Gastroesophageal sphincter (tissue), 3 donors: ENCODE results near the gene IL1RAPL1.

ENCODE experiments used
- POLR2AphosphoS5 ChIP-seq: sonication (generic); formaldehyde crosslinking; IDR thresholded peaks from one replicate; pipeline ENCODE4 v1.6.1; 2017; ENCODE audit warnings: antibody characterized with exemption
- TF ChIP-seq, protein P1 (sequence below), 4 experiments: fragments of 200-600 bp in 2 of 4; fragments of 450-650 bp in 2 of 4; sonication (generic) in 1 of 4; IDR thresholded peaks; one replicate each; pipeline ENCODE4 v1.5.1; 2017 to 2019; ENCODE audit warnings: antibody characterized with exemption in 4 of 4, mild to moderate bottlenecking in 2 of 4, moderate library complexity in 2 of 4

DNA sequence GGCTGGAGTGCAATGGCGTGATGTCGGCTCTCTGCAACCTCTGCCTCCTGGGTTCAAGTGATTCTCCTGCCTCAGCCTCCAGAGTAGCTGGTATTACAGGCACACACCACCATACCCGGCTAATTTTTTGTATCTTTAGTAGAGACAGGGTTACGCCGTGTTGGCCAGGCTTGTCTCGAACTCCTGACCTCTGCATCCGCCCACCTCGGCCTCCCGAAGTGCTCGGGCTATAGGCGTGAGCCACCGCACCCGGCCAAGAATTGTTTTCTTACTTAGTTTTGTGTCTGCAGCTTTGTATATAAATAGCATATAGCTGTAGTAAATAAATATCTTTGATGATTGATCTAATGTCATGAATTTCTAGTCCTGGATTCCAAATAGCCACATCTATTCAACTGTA, 81.1 kb downstream of the IL1RAPL1 start:
- no peak for TF ChIP-seq POLR2AphosphoS5
- TF ChIP-seq, protein P1, sequence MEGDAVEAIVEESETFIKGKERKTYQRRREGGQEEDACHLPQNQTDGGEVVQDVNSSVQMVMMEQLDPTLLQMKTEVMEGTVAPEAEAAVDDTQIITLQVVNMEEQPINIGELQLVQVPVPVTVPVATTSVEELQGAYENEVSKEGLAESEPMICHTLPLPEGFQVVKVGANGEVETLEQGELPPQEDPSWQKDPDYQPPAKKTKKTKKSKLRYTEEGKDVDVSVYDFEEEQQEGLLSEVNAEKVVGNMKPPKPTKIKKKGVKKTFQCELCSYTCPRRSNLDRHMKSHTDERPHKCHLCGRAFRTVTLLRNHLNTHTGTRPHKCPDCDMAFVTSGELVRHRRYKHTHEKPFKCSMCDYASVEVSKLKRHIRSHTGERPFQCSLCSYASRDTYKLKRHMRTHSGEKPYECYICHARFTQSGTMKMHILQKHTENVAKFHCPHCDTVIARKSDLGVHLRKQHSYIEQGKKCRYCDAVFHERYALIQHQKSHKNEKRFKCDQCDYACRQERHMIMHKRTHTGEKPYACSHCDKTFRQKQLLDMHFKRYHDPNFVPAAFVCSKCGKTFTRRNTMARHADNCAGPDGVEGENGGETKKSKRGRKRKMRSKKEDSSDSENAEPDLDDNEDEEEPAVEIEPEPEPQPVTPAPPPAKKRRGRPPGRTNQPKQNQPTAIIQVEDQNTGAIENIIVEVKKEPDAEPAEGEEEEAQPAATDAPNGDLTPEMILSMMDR (IDR thresholded peaks at IDR 0.05): no peak
